HG03439 (cell line): Measurements from ENCODE around the gene HBP1.
A peak's percentile ranks its signal among the peaks of the same experiment; 100 is the strongest.
"Not testable (repeated sequence)": the region's sequence is repeated elsewhere in the genome, so short reads cannot be mapped to it uniquely, and the experiment has no call there.

Experiments
- ATAC-seq: cut with Tn5 transposase; IDR thresholded peaks from one replicate; pipeline ENCODE4 v1.9.1; 2021; ENCODE audit warnings: mild to moderate bottlenecking, moderate library complexity; ENCODE audit not compliant: unreplicated experiment

The HBP1 gene, protein sequence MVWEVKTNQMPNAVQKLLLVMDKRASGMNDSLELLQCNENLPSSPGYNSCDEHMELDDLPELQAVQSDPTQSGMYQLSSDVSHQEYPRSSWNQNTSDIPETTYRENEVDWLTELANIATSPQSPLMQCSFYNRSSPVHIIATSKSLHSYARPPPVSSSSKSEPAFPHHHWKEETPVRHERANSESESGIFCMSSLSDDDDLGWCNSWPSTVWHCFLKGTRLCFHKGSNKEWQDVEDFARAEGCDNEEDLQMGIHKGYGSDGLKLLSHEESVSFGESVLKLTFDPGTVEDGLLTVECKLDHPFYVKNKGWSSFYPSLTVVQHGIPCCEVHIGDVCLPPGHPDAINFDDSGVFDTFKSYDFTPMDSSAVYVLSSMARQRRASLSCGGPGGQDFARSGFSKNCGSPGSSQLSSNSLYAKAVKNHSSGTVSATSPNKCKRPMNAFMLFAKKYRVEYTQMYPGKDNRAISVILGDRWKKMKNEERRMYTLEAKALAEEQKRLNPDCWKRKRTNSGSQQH

GRCh38 chr7:107168233-107169119 lies at the start of gene HBP1:
Gene HBP1, plus strand, starts transcription at chr7:107169003. Its CDS starts 10,891 bp downstream, at chr7:107179894.
- peak; percentile 91 for ATAC-seq

DNA sequence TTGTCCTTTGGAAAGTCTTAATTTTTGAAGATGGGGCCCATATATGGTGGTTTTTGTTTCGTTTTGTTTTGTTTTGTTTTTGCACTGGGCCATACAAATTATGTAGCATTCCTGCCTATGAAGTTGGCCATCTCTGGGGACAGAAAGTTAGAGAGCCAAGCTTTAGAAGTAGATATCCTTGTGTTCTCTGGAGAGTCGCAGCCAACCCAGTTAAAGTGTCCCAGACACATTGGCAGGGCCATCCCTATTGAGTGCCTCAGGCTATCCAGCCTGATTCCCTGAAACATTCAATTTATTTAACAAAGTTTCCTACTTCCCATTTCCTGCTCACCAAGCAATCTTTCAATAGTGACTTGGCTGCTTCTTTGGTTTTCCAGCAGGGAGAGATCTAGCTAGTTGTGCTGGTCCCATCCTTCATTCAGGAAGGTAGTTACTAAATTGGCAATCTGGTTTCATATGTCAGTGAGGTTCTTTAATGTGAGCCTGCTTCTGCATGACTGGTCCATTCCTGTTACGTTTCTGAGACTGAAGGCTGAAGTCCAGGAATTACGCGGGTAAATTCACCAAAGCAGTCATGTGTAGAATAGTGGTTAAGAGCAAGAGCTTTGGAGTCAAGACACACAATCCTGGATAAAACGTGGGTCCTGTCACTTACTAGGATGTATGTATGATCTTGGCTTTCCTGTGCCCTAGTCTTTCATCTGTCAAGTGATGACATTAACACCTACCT lies 49.3 kb upstream of the HBP1 start:
- ATAC-seq, result no peak

DNA sequence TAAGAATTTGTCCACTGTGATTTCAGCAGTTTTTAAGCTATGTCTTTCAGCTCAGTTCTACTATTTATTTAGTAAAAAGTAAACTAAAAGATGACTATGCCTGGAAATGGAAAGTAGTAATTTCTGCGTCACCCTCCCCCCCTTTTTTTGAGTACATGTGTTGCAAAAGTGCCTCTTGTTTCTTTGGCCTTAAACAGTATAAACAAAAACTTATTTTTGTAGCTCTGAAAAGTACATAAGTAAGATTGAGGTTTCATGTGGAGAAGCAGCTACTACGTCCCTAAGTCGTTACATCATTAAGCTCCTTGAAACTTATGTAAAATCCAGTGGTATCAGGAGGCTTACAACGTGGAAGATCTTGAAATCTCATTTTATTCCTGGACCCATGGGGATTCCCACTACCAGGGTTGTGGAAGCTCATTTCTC lies 46.3 kb upstream of the HBP1 start:
- no peak for ATAC-seq

DNA sequence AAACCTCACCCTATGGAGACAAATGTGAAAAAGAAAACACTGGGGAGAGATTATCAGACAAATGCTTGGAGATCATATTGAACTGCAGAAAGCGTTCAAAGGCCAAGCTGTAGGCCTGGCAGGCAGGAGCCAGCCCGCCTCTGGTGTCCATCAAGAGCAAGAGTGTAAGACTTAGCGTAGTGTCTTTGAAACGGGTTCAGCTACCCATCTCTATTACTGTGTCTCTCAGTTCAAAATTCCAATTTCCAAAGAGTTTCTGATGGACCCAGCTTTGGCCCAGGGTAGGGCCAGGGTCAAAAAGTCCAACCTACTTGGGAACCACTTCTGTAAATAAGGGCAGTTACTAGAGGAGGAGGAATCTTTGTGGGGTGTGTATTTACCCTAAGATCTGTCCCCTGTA lies 45.4 kb upstream of the HBP1 start:
- no peak for ATAC-seq

- ATAC-seq, result no peak
Observed at GRCh38 chr7:107125475-107125874, 43.3 kb upstream of the HBP1 start.

- no peak for ATAC-seq
Observed at GRCh38 chr7:107128217-107128616, 40.6 kb upstream of the HBP1 start.

- no peak for ATAC-seq
Observed at GRCh38 chr7:107128748-107129147, 40.1 kb upstream of the HBP1 start.

DNA sequence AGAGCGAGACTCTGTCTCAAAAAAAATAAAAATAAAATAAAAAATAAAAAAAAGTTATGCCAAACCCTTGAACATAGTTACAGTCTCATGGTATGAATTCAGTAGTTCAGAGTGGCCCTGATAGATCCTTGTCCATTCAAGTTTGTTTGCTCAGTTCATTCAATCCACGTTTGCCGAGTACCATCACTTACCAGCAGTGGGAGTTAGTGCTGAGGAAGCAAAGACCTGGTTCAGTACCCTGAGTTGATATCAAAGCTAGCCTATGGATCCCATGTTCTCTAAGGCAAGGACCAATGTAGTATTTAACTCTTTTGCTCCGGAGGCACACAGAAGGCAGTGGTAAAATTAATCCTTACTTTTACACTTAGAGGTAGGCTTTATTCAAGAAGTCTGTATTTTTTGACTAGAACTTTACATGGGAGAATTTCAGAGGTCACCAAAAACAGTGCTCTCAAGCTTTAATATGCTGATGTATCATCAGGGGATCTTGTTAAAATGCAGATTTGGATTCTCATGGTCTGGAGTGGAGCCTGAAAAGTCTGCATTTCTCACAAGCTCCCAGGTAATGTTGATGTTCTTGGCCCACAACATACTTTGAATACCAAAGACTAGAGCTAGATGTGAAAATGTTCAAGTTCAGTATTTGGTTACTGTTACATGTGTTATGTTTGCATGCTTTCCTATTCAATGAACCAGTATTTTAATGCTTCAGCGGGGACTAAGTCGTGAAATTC lies 38.1 kb upstream of the HBP1 start:
- ATAC-seq, result no peak

DNA sequence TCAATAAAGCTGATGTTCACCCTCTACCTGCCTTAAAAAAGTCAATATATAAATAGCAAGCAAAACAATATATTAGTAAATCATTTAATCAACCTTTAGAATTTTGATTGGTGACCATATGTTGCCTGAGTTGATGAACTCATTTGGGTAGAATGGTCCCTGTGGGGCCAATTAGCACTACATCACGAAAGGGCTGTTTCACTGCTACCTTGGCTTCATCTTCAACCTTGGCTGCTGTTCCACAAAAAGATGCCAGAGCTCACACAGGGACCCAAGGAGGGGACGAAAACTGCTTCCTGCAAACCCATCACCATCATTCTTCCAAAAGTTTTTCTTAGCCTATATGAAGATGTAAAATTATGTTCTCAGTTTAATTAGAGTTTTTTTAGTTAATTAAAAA lies 35.4 kb upstream of the HBP1 start:
- ATAC-seq, result no peak

DNA sequence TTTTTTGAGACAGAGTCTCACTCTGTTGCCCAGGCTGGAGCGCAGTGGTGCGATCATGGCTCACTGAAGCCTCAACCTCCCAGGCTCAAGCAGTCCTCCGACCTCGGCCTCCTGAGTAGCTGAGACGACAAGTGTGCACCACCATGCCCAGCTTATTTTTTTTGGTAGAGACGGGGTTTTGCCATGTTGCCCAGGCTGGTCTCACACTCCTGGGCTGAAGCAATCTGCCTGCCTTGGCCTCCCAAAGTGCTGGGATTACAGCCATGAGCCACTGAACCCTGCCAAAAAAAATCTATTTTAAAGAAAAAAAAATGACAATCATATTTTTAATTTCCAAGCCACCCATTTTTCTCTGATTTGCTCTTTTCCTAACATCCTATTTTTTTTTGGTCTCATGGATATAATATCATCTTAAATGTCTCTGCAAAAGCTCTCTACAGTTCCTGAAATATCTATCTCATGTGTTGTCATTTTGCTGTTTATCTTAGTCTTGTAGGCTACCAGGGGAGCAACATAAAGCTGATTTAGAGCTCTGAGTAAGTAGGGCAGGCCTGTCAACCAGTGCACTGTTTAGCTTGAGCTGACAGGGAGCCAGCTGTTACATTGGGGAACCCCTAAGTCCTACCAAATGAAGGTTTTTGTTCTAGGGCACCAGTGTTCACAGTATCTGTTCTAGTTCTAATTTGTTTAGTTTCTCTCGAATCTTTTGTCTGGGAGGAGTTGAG lies 29.9 kb upstream of the HBP1 start:
- no peak for ATAC-seq

GRCh38 chr7:107143875-107144274 lies 24.9 kb upstream of the HBP1 start:
- ATAC-seq, result not testable (repeated sequence)

GRCh38 chr7:107145067-107145838 lies 23.6 kb upstream of the HBP1 start:
- ATAC-seq, result no peak

DNA sequence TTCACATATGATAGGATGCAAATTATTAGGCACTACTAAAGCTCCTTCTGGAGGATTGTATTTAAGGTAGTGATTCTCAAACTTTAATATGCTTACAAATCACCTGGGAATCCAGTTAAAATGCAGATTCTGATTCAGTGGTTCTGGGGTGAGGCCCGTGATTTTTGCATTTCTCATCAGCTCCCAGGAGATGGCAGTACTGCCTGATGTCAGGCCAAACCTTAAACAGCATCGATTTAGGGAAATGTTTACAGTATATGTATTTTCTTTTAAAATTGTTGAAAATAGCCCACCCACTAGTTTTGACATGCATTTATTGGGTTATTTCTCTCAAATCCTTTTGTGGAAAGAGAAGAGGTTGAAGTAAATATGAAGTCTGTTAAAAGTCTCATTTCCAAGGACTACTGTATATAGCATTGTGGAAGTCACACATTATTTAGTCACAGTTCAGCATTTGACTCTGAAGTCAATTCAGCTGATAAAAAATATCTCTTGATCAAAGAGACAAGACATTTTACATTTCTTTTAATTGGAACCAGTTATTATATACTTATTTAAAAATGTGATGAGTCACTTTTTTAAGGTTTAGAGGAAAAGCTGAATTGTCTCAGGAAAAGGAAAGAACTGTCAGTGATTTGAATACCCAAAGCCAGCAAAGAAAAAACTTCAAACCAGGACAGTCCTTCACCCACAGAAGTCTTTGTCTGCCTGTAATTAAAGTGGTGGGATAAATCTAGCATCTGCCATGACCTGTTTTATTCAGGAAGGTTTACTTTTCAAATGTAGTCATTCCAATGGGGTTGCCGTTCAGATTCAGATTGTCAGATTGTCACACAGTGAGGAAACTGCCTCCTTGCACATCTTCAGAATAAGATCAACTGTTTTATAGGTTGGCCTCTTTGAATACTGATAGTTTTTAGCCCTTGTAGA lies 21.1 kb upstream of the HBP1 start:
- peak; percentile 68 for ATAC-seq

GRCh38 chr7:107148721-107149120 lies 20.1 kb upstream of the HBP1 start:
- no peak for ATAC-seq

- ATAC-seq, result no peak
Observed at GRCh38 chr7:107149863-107150262, 18.9 kb upstream of the HBP1 start.

GRCh38 chr7:107150375-107151073 lies 18.3 kb upstream of the HBP1 start:
- ATAC-seq, result peak; percentile 50

- no peak for ATAC-seq
Observed at GRCh38 chr7:107151538-107151937, 17.3 kb upstream of the HBP1 start.
